SIG-M5 treated with dmso at 0.1 percent for 504 hours (cell line): ENCODE measurements around the gene ARHGEF10L.
A peak's percentile ranks its signal among the peaks of the same experiment; 100 is the strongest.
"Not testable (repeated sequence)": the region's sequence is repeated elsewhere in the genome, so short reads cannot be mapped to it uniquely, and the experiment has no call there.

Source experiments
- DNase-seq: peaks from one replicate; lab custom pipeline; 2025; ENCODE audit not compliant: unreplicated experiment; lab: John Stamatoyannopoulos, UW

The ARHGEF10L gene

GRCh38 chr1:17609529-17609928 lies 70.0 kb downstream of the ARHGEF10L start:
- DNase-seq: no peak

GRCh38 chr1:17610085-17610484 lies 70.6 kb downstream of the ARHGEF10L start:
- no peak for DNase-seq

- no peak for DNase-seq
Measured at GRCh38 chr1:17610713-17611112, 71.2 kb downstream of the ARHGEF10L start.

GRCh38 chr1:17611991-17612390 lies 72.5 kb downstream of the ARHGEF10L start:
- DNase-seq: no peak

GRCh38 chr1:17612831-17613230 lies 73.3 kb downstream of the ARHGEF10L start:
- no peak for DNase-seq

- no peak for DNase-seq
Measured at GRCh38 chr1:17614586-17614985, 75.1 kb downstream of the ARHGEF10L start.

- no peak for DNase-seq
Measured at GRCh38 chr1:17615157-17615556, 75.7 kb downstream of the ARHGEF10L start.

- no peak for DNase-seq
Measured at GRCh38 chr1:17615959-17616358, 76.5 kb downstream of the ARHGEF10L start.

- no peak for DNase-seq
Measured at GRCh38 chr1:17616731-17617279, 77.3 kb downstream of the ARHGEF10L start.

- no peak for DNase-seq
Measured at GRCh38 chr1:17617787-17618557, 78.5 kb downstream of the ARHGEF10L start.

GRCh38 chr1:17618558-17619247 lies 79.2 kb downstream of the ARHGEF10L start:
- DNase-seq: no peak

GRCh38 chr1:17620448-17620847 lies 81.0 kb downstream of the ARHGEF10L start:
- DNase-seq: no peak

GRCh38 chr1:17621691-17622090 lies 82.2 kb downstream of the ARHGEF10L start:
- DNase-seq: no peak

GRCh38 chr1:17622823-17623222 lies 83.3 kb downstream of the ARHGEF10L start:
- no peak for DNase-seq

- DNase-seq: no peak
Measured at GRCh38 chr1:17624611-17625233, 85.2 kb downstream of the ARHGEF10L start.

- no peak for DNase-seq
Measured at GRCh38 chr1:17627239-17628052, 87.9 kb downstream of the ARHGEF10L start.

- DNase-seq: not testable (repeated sequence)
Measured at GRCh38 chr1:17629046-17629445, 89.5 kb downstream of the ARHGEF10L start.

GRCh38 chr1:17629460-17629859 lies 90.0 kb downstream of the ARHGEF10L start:
- DNase-seq: no peak

- DNase-seq: peak; percentile 91
Measured at GRCh38 chr1:17630048-17630830, 90.7 kb downstream of the ARHGEF10L start.

GRCh38 chr1:17630986-17631385 lies 91.5 kb downstream of the ARHGEF10L start:
- no peak for DNase-seq
